Activated B cell treated with CpG ODN at 0.5 μM for 24 hours (primary cell): Measurements from ENCODE around the gene ORC5. TPM values are rescaled to one million over a fixed set of nuclear protein-coding genes. Genes with fewer than 3 reads are reported as not detected.

ENCODE experiments used
- ATAC-seq: fragments of 200-7000 bp; cut with Tn5 transposase; one replicate; pipeline ENCODE4 v1.10.0; 2021; ENCODE audit warnings: low read depth, mild to moderate bottlenecking, moderate library complexity
- CTCF ChIA-PET: fragments of 350-600 bp; sonication (Branson Sonifier 250); formaldehyde crosslinking; loops from one replicate; lab custom pipeline; 2021; ENCODE audit warnings: antibody characterized with exemption; lab: Charles Lee
- POLR2A ChIA-PET: fragments of 350-600 bp; sonication (Branson Sonifier 250); formaldehyde crosslinking; loops from one replicate; lab custom pipeline; 2021; ENCODE audit warnings: antibody characterized with exemption; lab: Charles Lee
- DNase-seq: peaks from one replicate; pipeline ENCODE4 v3.0.0; 2022
- H3K27ac Mint-ChIP-seq: one replicate; pipeline ENCODE4 v1.8.0; 2020; ENCODE audit warnings: mixed read lengths
- H3K27me3 Mint-ChIP-seq: one replicate; pipeline ENCODE4 v1.8.0; 2021; ENCODE audit warnings: mixed read lengths
- H3K36me3 Mint-ChIP-seq: one replicate; pipeline ENCODE4 v1.8.0; 2021; ENCODE audit warnings: low read depth, mixed read lengths
- H3K4me1 Mint-ChIP-seq: one replicate; pipeline ENCODE4 v1.8.0; 2021; ENCODE audit warnings: mixed read lengths
- H3K4me3 Mint-ChIP-seq: one replicate; pipeline ENCODE4 v1.8.0; 2020; ENCODE audit warnings: mild to moderate bottlenecking, mixed read lengths
- H3K9me3 Mint-ChIP-seq: one replicate; pipeline ENCODE4 v1.8.0; 2020; ENCODE audit warnings: mixed read lengths
- CTCF ChIP-seq: fragments of 200-600 bp; IDR thresholded peaks from one replicate; pipeline ENCODE4 v1.8.0; 2022; ENCODE audit warnings: antibody characterized with exemption, mild to moderate bottlenecking
- intact Hi-C: fragments of 100-400 bp; cut with micrococcal nuclease; formaldehyde crosslinking; loops from one replicate; pipeline ENCODE4 v1.15.1; 2024
- total RNA-seq: library from RNA; stranded (reverse); gene quantifications from 2 replicates; pipeline ENCODE4 v1.2.3, GENCODE V29; 2022

ORC5 gene
- total RNA-seq, 1 donor from 2014 or later: 23.0 TPM

GRCh38 chr7:104111271-104111670 is 96.5 kb downstream of the ORC5 start:
- H3K27ac Mint-ChIP-seq: no peak overlapping the region
- peaks cover 3% of the 10 kb centered on the region for H3K27me3 Mint-ChIP-seq
- ChIA-PET CTCF (no interaction called here), POLR2A (no interaction called here)
- DNase-seq (no peak), ATAC-seq (no peak)
- no peaks in the 10 kb centered on the region for H3K9me3 Mint-ChIP-seq
- H3K4me1 Mint-ChIP-seq: no peaks in the 10 kb centered on the region
- no peaks in the 10 kb centered on the region for H3K36me3 Mint-ChIP-seq
- no peak for TF ChIP-seq CTCF
- no peak overlapping the region for H3K4me3 Mint-ChIP-seq
- intact Hi-C loops: no loop called here

GRCh38 chr7:104106108-104106905 is 101.5 kb downstream of the ORC5 start:
- DNase-seq (no peak), ATAC-seq (no peak)
- H3K36me3 Mint-ChIP-seq: no peaks in the 10 kb centered on the region
- no peaks in the 10 kb centered on the region for H3K4me1 Mint-ChIP-seq
- H3K4me3 Mint-ChIP-seq: no peak overlapping the region
- no peak overlapping the region for H3K27ac Mint-ChIP-seq
- CTCF ChIA-PET: no interaction called here
- intact Hi-C loops: no loop called here
- H3K9me3 Mint-ChIP-seq: no peaks in the 10 kb centered on the region
- no peak for TF ChIP-seq CTCF
- POLR2A ChIA-PET: no interaction called here
- H3K27me3 Mint-ChIP-seq: peaks cover 3% of the 10 kb centered on the region

DNA sequence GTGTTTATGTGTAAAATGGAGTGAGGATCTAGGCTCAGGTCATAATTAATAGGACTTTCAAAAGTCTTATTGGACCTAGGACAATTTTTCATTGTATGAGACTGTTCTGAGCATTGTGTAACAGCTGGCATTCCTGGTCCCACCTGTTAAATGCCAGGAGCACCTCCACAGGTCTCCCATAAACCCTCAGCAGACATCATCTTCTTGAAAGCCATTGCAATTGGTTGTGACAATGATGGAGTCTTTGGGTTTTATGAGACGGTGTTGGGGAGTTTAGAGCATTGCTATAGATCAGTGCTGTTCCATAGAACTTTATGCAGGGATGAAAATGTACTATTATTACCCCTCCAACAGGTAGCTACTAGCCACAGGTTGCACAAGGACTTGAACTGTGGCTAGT is 108.9 kb downstream of the ORC5 start:
- no peak for DNase-seq
- no peak overlapping the region for H3K4me3 Mint-ChIP-seq
- no peaks in the 10 kb centered on the region for H3K9me3 Mint-ChIP-seq
- intact Hi-C loops: no loop called here
- no peaks in the 10 kb centered on the region for H3K4me1 Mint-ChIP-seq
- no peak for TF ChIP-seq CTCF
- peaks cover 7% of the 10 kb centered on the region for H3K27me3 Mint-ChIP-seq
- H3K36me3 Mint-ChIP-seq: no peaks in the 10 kb centered on the region
- CTCF ChIA-PET: no interaction called here
- no peak for ATAC-seq
- H3K27ac Mint-ChIP-seq: no peak overlapping the region
- POLR2A ChIA-PET: no interaction called here

- ChIA-PET CTCF (no interaction called here), POLR2A (no interaction called here)
- H3K27me3 Mint-ChIP-seq: peaks cover 18% of the 10 kb centered on the region
- H3K27ac Mint-ChIP-seq: no peak overlapping the region
- no peak overlapping the region for H3K4me3 Mint-ChIP-seq
- no peaks in the 10 kb centered on the region for H3K36me3 Mint-ChIP-seq
- no peaks in the 10 kb centered on the region for H3K4me1 Mint-ChIP-seq
- DNase-seq: no peak
- no peaks in the 10 kb centered on the region for H3K9me3 Mint-ChIP-seq
- intact Hi-C loops: no loop called here
- ATAC-seq: no peak
- no peak for TF ChIP-seq CTCF
Observed at GRCh38 chr7:104096683-104097082, 111.1 kb downstream of the ORC5 start.

GRCh38 chr7:104093127-104093526 is 114.7 kb downstream of the ORC5 start:
- CTCF ChIA-PET: no interaction called here
- Mint-ChIP-seq H3K4me1 (no peaks in the 10 kb centered on the region), H3K4me3 (no peak overlapping the region), H3K9me3 (no peaks in the 10 kb centered on the region), H3K27me3 (peaks cover 23% of the 10 kb centered on the region), H3K36me3 (no peaks in the 10 kb centered on the region), H3K27ac (no peak overlapping the region)
- intact Hi-C loops: no loop called here
- ATAC-seq: no peak
- no peak for DNase-seq
- TF ChIP-seq CTCF: no peak
- POLR2A ChIA-PET: no interaction called here
